H9 (cell line): ENCODE measurements around the gene THRB. TPM values are rescaled to one million over a fixed set of nuclear protein-coding genes. Genes with fewer than 3 reads are reported as not detected.

Source experiments
- DNase-seq: peaks from one replicate; pipeline ENCODE4 v3.0.0-alpha.2; 2017
- H2AFZ ChIP-seq: one replicate; pipeline ENCODE4 v1.6.1; 2013; ENCODE audit warnings: mild to moderate bottlenecking, low read length, control low read depth, moderate library complexity
- H2AK5ac ChIP-seq: 2 replicates; pipeline ENCODE4 v1.6.1; 2013; ENCODE audit warnings: low read length, control low read depth, mixed read lengths; ENCODE audit not compliant: insufficient read length
- H2BK120ac ChIP-seq: one replicate; pipeline ENCODE4 v1.6.1; 2013; ENCODE audit warnings: low read depth, mild to moderate bottlenecking, low read length, control low read depth, inconsistent platforms; ENCODE audit not compliant: poor library complexity, severe bottlenecking
- H2BK12ac ChIP-seq: 2 replicates; pipeline ENCODE4 v1.6.1; 2013; ENCODE audit warnings: low read length, control low read depth, mixed read lengths, low read depth; ENCODE audit not compliant: insufficient read length
- H2BK15ac ChIP-seq: 2 replicates; pipeline ENCODE4 v1.6.1; 2013; ENCODE audit warnings: low read depth, low read length, control low read depth
- H2BK20ac ChIP-seq: one replicate; pipeline ENCODE4 v1.6.1; 2013; ENCODE audit warnings: low read depth, mild to moderate bottlenecking, low read length, control low read depth, inconsistent platforms; ENCODE audit not compliant: poor library complexity, severe bottlenecking
- H2BK5ac ChIP-seq: 2 replicates; pipeline ENCODE4 v1.6.1; 2013; ENCODE audit warnings: low read length, control low read depth, mixed read lengths; ENCODE audit not compliant: insufficient read length
- H3K14ac ChIP-seq: 2 replicates; pipeline ENCODE4 v1.6.1; 2013; ENCODE audit warnings: low read length, control low read depth; ENCODE audit not compliant: insufficient read depth
- H3K18ac ChIP-seq: 2 replicates; pipeline ENCODE4 v1.6.1; 2013; ENCODE audit warnings: low read depth, mild to moderate bottlenecking, mixed read lengths, low read length, control low read depth; ENCODE audit not compliant: insufficient read length
- H3K23ac ChIP-seq: 2 replicates; pipeline ENCODE4 v1.6.1; 2013; ENCODE audit warnings: low read length, control low read depth, mixed read lengths, low read depth; ENCODE audit not compliant: insufficient read length
- H3K23me2 ChIP-seq: 2 replicates; pipeline ENCODE4 v1.6.1; 2013; ENCODE audit warnings: low read depth, mild to moderate bottlenecking, mixed read lengths, low read length, control low read depth; ENCODE audit not compliant: insufficient read length, poor library complexity, severe bottlenecking
- H3K27ac ChIP-seq: 2 replicates; pipeline ENCODE4 v1.5.1; 2013; ENCODE audit warnings: low read length, control low read depth, mixed read lengths, low read depth; ENCODE audit not compliant: insufficient read length
- H3K27me3 ChIP-seq: 2 replicates; pipeline ENCODE4 v1.6.1; 2013; ENCODE audit warnings: low read length, control low read depth, inconsistent platforms; ENCODE audit not compliant: insufficient read depth
- H3K4ac ChIP-seq: 2 replicates; pipeline ENCODE4 v1.6.1; 2013; ENCODE audit warnings: low read depth, mild to moderate bottlenecking, control low read depth, inconsistent platforms, low read length, moderate library complexity
- H3K4me1 ChIP-seq: 2 replicates; pipeline ENCODE4 v1.6.1; 2013; ENCODE audit warnings: low read length, control low read depth, inconsistent platforms; ENCODE audit not compliant: insufficient read depth
- H3K4me2 ChIP-seq: 2 replicates; pipeline ENCODE4 v1.6.1; 2013; ENCODE audit warnings: low read length, control low read depth, mixed read lengths; ENCODE audit not compliant: insufficient read length, insufficient read depth
- H3K56ac ChIP-seq: 2 replicates; pipeline ENCODE4 v1.6.1; 2013; ENCODE audit warnings: low read depth, mild to moderate bottlenecking, mixed read lengths, low read length, control low read depth; ENCODE audit not compliant: insufficient read length
- H3K79me1 ChIP-seq: 2 replicates; pipeline ENCODE4 v1.6.1; 2013; ENCODE audit warnings: low read depth, mild to moderate bottlenecking, moderate library complexity, low read length, control low read depth, inconsistent platforms; ENCODE audit not compliant: insufficient read depth, poor library complexity, severe bottlenecking
- H3K79me2 ChIP-seq: 2 replicates; pipeline ENCODE4 v1.6.1; 2013; ENCODE audit warnings: low read length, control low read depth, inconsistent platforms; ENCODE audit not compliant: insufficient read depth
- H3K9ac ChIP-seq: 2 replicates; pipeline ENCODE4 v1.6.1; 2013; ENCODE audit warnings: low read length, control low read depth, mixed read lengths; ENCODE audit not compliant: insufficient read length; ENCODE audit errors: extremely low read depth
- H3K9me3 ChIP-seq: one replicate; pipeline ENCODE4 v1.6.1; 2013; ENCODE audit warnings: low read depth, low read length, inconsistent platforms; ENCODE audit not compliant: control insufficient read depth
- H3T11ph ChIP-seq: one replicate; pipeline ENCODE4 v1.6.1; 2013; ENCODE audit warnings: mild to moderate bottlenecking, low read length, control low read depth, inconsistent platforms
- H4K20me1 ChIP-seq: one replicate; pipeline ENCODE4 v1.6.1; 2013; ENCODE audit not compliant: control insufficient read depth, insufficient read length, insufficient read depth
- H4K5ac ChIP-seq: 2 replicates; pipeline ENCODE4 v1.6.1; 2013; ENCODE audit warnings: low read depth, mild to moderate bottlenecking, mixed read lengths, low read length, control low read depth; ENCODE audit not compliant: insufficient read length
- H4K8ac ChIP-seq: replicated peaks from 2 replicates; pipeline ENCODE4 v1.6.1; 2013; ENCODE audit warnings: low read length, control low read depth, mixed read lengths, low read depth; ENCODE audit not compliant: insufficient read length
- H4K91ac ChIP-seq: 2 replicates; pipeline ENCODE4 v1.6.1; 2013; ENCODE audit warnings: low read depth, mild to moderate bottlenecking, moderate library complexity, mixed read lengths, low read length, control low read depth; ENCODE audit not compliant: insufficient read length
- H3K27ac Mint-ChIP-seq, 3 experiments: 2 replicates in 2 of 3; 3 replicates in 1 of 3; pipeline ENCODE4 v1.8.0; 2020 to 2021; ENCODE audit warnings: mixed read lengths in 3 of 3, mild to moderate bottlenecking in 1 of 3, moderate library complexity in 1 of 3
- H3K27me3 Mint-ChIP-seq: 2 replicates; pipeline ENCODE4 v1.8.0; 2021; ENCODE audit warnings: low read depth, mild to moderate bottlenecking, moderate library complexity, mixed read lengths
- H3K36me3 Mint-ChIP-seq, 3 experiments: 2 replicates in 2 of 3; 3 replicates in 1 of 3; pipeline ENCODE4 v1.8.0; 2020 to 2021; ENCODE audit warnings: low read depth in 3 of 3, mixed read lengths in 3 of 3; ENCODE audit not compliant: insufficient read depth in 1 of 3
- H3K4me1 Mint-ChIP-seq, 2 experiments: 2 replicates each; pipeline ENCODE4 v1.8.0; 2020; ENCODE audit warnings: mixed read lengths in 2 of 2
- H3K4me3 Mint-ChIP-seq, 2 experiments: 2 replicates in 1 of 2; 3 replicates in 1 of 2; pipeline ENCODE4 v1.8.0; 2020 to 2021; ENCODE audit warnings: mild to moderate bottlenecking in 2 of 2, mixed read lengths in 2 of 2, moderate library complexity in 1 of 2
- H3K9me3 Mint-ChIP-seq, 2 experiments: 2 replicates in 1 of 2; 3 replicates in 1 of 2; pipeline ENCODE4 v1.8.0; 2020; ENCODE audit warnings: mild to moderate bottlenecking in 2 of 2, mixed read lengths in 2 of 2, moderate library complexity in 1 of 2
- CTCF ChIP-seq: fragments of 200-600 bp; sonication (generic); conservative IDR thresholded peaks from 3 replicates; pipeline ENCODE4 v1.8.0; 2021; ENCODE audit warnings: antibody characterized with exemption, mild to moderate bottlenecking
- WGBS: extraction: QIAGEN DNeasy Blood & Tissue Kit; methylation state at CpG from one replicate; pipeline ENCODE4 v1.1.7; 2013; ENCODE audit warnings: missing lambda C conversion rate, low lambda C conversion rate, mixed read lengths; ENCODE audit not compliant: insufficient read length; ENCODE audit errors: extremely low coverage; 5-methylcytosine and 5-hydroxymethylcytosine counted together
- total RNA-seq: library from RNA; stranded (reverse); gene quantifications from 2 replicates; pipeline ENCODE4 v1.2.1, GENCODE V29; 2021

The THRB gene
- total RNA-seq, 1 experiment from 2014 or later, result 8.6 TPM

- no peaks in the 10 kb centered on the region for H3K36me3 Mint-ChIP-seq
Observed at GRCh38 chr3:24342275-24342674, 152.4 kb downstream of the THRB start.

More at GRCh38 chr3:24342275-24342674, 152.4 kb downstream of the THRB start:
- Histone ChIP-seq H3K79me2 (no peaks in the 10 kb centered on the region), H3K14ac (no peak overlapping the region), H2AK5ac (no peak overlapping the region), H2BK120ac (no peak overlapping the region), H3K4ac (no peak overlapping the region), H3K4me2 (no peak overlapping the region), H2AFZ (no peak overlapping the region), H2BK15ac (no peak overlapping the region; the same call in 1 of the 2 replicates), H3K27ac (no peak overlapping the region), H2BK5ac (no peak overlapping the region), H4K8ac (no peak overlapping the region), H3T11ph (no peak overlapping the region), H2BK12ac (no peak overlapping the region), H3K18ac (no peak overlapping the region), H3K23me2 (no peaks in the 10 kb centered on the region), H3K79me1 (no peaks in the 10 kb centered on the region), H3K9ac (no peak overlapping the region), H4K5ac (no peak overlapping the region), H2BK20ac (no peak overlapping the region), H3K23ac (no peak overlapping the region), H4K91ac (no peak overlapping the region), H4K20me1 (no peaks in the 10 kb centered on the region), H3K27me3 (no peaks in the 10 kb centered on the region), H3K4me1 (no peaks in the 10 kb centered on the region), H3K9me3 (no peaks in the 10 kb centered on the region), H3K56ac (no peak overlapping the region)
- WGBS, result 100% methylated on average over 1 of the region's 4 CpGs
- TF ChIP-seq CTCF, result no peak
- Mint-ChIP-seq H3K9me3 (no peaks in the 10 kb centered on the region), H3K27ac (no peak overlapping the region), H3K4me1 (peaks cover 3 to 11% of the 10 kb centered on the region in 2 experiments; a peak in 2 of 4 replicates), H3K27me3 (no peaks in the 10 kb centered on the region), H3K4me3 (no peak overlapping the region)
- no peak for DNase-seq
